ENCODE results near the gene CDC6. TPM values are rescaled to one million over a fixed set of nuclear protein-coding genes. Genes with fewer than 3 reads are reported as not detected.
A peak's percentile ranks its signal among the peaks of the same experiment; 100 is the strongest.

The CDC6 gene
- total RNA-seq, 1 donor from 2014 or later = 49.2 TPM

DNA sequence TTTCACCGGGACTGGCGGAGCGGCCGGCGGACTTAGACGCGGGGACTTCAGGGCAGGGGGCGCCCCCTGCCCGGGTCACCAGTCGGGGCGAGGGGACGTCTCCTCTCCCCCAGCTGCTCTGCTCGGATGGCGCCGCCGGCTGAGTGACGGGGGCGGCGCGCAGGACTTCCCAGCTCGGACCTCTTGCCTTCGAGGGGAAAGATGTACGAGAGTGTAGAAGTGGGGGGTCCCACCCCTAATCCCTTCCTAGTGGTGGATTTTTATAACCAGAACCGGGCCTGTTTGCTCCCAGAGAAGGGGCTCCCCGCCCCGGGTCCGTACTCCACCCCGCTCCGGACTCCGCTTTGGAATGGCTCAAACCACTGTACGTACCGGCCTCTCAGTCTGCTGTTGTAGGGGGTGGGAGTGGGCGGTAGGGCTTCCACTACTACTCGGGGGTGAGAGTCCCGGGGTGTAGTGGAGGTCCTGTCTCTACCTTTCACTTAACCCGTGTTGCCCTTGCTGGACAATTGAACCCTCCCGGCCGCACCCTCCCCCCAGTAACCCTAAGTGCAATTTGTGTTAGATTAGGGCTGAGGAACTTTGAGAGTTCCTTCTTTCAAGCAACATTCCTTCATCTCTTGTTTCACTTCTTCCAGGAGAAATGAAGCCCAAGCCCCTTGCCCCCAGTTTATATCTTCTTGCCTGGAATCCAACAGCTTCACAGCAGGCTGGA, 55.0 kb downstream of the CDC6 start:
- H3K4me3 ChIP-seq (ENCODE audit: low read depth, low read length) = peak overlapping the region; percentile 82
- TF ChIP-seq CTCF (conservative IDR thresholded peaks at IDR 0.05; ENCODE audit: low read depth, low read length) = no peak
- DNase-seq (ENCODE audit: low read depth) = no peak

- no peak for DNase-seq (ENCODE audit: low read depth)
- H3K4me3 ChIP-seq (ENCODE audit: low read depth, low read length) = peak overlapping the region; percentile 82
- no peak for TF ChIP-seq CTCF (conservative IDR thresholded peaks at IDR 0.05; ENCODE audit: low read depth, low read length)
These were observed 55.8 kb downstream of the CDC6 start for GRCh38 chr17:40343219-40344119.

DNA sequence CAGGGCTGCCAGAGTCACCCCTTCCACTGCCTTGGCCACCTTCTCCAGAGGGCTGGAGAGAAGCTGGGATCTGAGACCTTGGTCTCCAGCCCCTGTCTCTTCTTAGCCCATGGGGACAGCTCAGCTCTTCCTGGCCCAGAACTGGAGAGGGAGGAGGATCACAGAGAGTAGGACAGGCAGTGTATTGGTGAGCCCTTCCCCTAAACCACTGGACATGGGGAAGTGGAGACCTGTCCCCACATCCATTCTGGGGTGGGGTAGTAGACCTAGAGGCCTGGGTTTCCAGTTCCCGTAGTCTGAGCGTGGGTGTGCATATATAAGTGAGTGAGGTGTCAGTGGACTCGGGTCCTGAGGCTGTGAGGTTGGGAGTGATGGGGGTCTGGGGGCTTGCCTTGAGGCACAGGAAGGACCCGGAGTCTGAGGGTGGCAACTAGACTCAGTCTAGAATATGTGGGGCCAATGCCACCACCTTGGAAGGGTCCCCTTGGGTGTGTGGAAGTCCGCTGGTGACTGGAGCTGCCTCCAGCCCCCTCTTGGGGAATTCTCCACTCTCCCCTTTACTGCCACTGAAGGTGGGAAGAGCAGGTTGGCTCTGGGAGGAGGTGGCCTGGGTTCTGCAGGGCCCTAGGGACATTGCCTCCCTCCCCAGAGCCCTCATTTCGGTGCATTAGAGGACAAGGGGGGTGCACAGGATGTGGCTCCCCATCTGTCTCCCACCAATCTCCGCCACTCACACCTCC, 56.9 kb downstream of the CDC6 start:
- DNase-seq (ENCODE audit: low read depth) = no peak
- H3K4me3 ChIP-seq (ENCODE audit: low read depth, low read length) = peak overlapping the region; percentile 82
- TF ChIP-seq CTCF (conservative IDR thresholded peaks at IDR 0.05; ENCODE audit: low read depth, low read length) = no peak

GRCh38 chr17:40345161-40345993, 57.7 kb downstream of the CDC6 start:
- TF ChIP-seq CTCF (conservative IDR thresholded peaks at IDR 0.05; ENCODE audit: low read depth, low read length) = no peak
- no peak for DNase-seq (ENCODE audit: low read depth)
- H3K4me3 ChIP-seq (ENCODE audit: low read depth, low read length) = peak overlapping the region; percentile 82

- TF ChIP-seq CTCF (conservative IDR thresholded peaks at IDR 0.05; ENCODE audit: low read depth, low read length) = no peak
- peak overlapping the region; percentile 82 for H3K4me3 ChIP-seq (ENCODE audit: low read depth, low read length)
- DNase-seq (ENCODE audit: low read depth) = no peak
These were observed 58.5 kb downstream of the CDC6 start for GRCh38 chr17:40345994-40346764.

Measured in epithelial cell of proximal tubule (primary cell).